Muscle layer of colon (tissue), 2 donors: ENCODE measurements around the gene URB1.
"Not testable (repeated sequence)": the region's sequence is repeated elsewhere in the genome, so short reads cannot be mapped to it uniquely, and the experiment has no call there.

Experiments used
- H3K27ac ChIP-seq: one replicate; pipeline ENCODE4 v1.7.0; 2013; ENCODE audit warnings: low read depth, mild to moderate bottlenecking, low read length, moderate library complexity
- H3K27me3 ChIP-seq, 2 donors: one replicate each; pipeline ENCODE4 v1.7.0; 2013; ENCODE audit warnings: low read length in 2 of 2, mild to moderate bottlenecking in 2 of 2; ENCODE audit not compliant: insufficient read depth in 2 of 2, control insufficient read depth in 1 of 2
- H3K36me3 ChIP-seq: one replicate; pipeline ENCODE4 v1.7.0; 2013; ENCODE audit warnings: mild to moderate bottlenecking, low read length; ENCODE audit not compliant: insufficient read depth
- H3K4me1 ChIP-seq: one replicate; pipeline ENCODE4 v1.7.0; 2013; ENCODE audit warnings: mild to moderate bottlenecking, low read length; ENCODE audit not compliant: insufficient read depth
- H3K4me3 ChIP-seq, 2 donors: one replicate each; pipeline ENCODE4 v1.7.0; 2013; ENCODE audit warnings: low read length in 2 of 2, low read depth in 1 of 2, mild to moderate bottlenecking in 1 of 2, moderate library complexity in 1 of 2
- H3K9ac ChIP-seq: one replicate; pipeline ENCODE4 v1.7.0; 2013; ENCODE audit warnings: low read length
- H3K9me3 ChIP-seq: one replicate; pipeline ENCODE4 v1.7.0; 2013; ENCODE audit warnings: mild to moderate bottlenecking, low read length
- donor health status: abdominal sarcoma.
- donor health status: Adenocarcinoma of cecum.

URB1 gene

DNA sequence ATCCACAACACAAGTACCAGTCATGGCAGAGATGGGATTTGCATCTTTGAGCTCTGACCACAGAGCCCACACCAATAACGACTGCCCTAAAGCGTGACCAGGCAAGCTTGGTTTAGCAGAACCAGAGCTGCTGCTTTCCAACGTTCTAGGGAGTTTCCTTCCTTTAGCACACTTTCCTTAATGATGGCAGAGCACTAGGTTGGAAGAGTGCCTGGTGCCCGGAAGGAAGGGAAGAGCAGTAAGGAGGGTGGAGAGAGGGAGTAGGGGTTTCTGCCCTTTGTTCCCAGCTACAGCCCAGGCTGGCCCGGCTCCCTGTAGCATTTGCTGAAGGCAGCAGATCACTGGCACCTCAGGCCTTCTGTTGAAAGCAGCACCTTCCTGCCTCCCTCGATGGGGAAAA, 13.6 kb upstream of the URB1 start:
- no peaks in the 10 kb centered on the region for H3K27me3 ChIP-seq
- H3K9me3 ChIP-seq: no peaks in the 10 kb centered on the region
- H3K36me3 ChIP-seq: no peaks in the 10 kb centered on the region
- H3K4me3 ChIP-seq: no peak overlapping the region
- peaks cover 10% of the 10 kb centered on the region for H3K4me1 ChIP-seq
- H3K27ac ChIP-seq: no peak overlapping the region
- H3K9ac ChIP-seq: no peak overlapping the region

DNA sequence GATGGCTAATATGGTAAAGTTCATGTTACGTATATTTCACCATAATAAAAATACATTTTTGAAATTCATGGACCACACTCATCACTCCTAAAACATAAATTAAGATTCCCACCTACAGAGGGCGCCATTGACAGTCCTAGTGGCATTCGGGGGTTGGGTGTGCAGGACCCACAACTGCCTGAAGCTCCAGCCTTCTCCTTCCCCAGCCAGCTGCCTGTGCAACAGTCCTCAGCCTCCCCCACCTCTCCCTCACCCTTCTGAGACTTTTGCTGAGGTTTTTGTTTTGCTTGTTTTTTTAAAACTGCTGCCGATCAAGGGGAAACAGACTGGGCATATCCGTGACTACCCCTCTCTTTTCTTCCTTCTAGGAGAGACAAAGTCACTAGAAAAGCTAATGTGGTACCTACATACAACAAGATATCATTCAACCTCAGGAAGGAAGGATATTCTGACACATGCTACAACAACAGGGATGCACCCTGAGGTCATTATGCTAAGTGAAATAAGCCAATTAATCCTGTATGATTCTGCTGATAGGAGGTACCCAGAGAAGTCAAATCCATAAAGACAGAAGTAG, 10.5 kb upstream of the URB1 start:
- Histone ChIP-seq H3K9ac (no peak overlapping the region), H3K4me1 (no peaks in the 10 kb centered on the region), H3K9me3 (no peaks in the 10 kb centered on the region), H3K4me3 (no peak overlapping the region), H3K36me3 (no peaks in the 10 kb centered on the region), H3K27ac (no peak overlapping the region), H3K27me3 (no peaks in the 10 kb centered on the region)

DNA sequence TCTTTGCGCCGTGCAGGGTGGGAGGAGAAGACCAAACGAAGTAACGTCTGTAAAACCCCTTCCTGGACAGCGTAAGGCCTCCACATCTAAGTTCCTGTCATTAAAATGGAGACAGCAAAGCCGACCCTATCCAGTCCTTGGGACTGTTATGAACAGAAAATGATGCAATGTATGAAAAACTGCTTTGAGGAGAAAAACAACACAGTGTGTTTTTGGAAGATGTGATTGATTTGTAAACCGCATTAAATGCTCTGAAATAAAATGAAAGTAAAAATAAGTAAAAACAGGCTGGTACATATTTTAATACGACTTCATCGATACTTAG, 827 bp upstream of the URB1 start:
- Histone ChIP-seq H3K4me3 (peak overlapping the region; percentile 73 to 96), H3K9ac (no peak overlapping the region), H3K9me3 (no peaks in the 10 kb centered on the region), H3K36me3 (no peaks in the 10 kb centered on the region), H3K4me1 (peaks cover 16% of the 10 kb centered on the region), H3K27me3 (no peaks in the 10 kb centered on the region), H3K27ac (no peak overlapping the region)

GRCh38 chr21:32392299-32392879, 423 bp downstream of the URB1 start:
- peak overlapping the region; percentile 73 to 96 for H3K4me3 ChIP-seq
- no peaks in the 10 kb centered on the region for H3K27me3 ChIP-seq
- peaks cover 16% of the 10 kb centered on the region for H3K4me1 ChIP-seq
- peaks cover 5% of the 10 kb centered on the region for H3K36me3 ChIP-seq
- no peaks in the 10 kb centered on the region for H3K9me3 ChIP-seq
- H3K27ac ChIP-seq: no peak overlapping the region
- peak overlapping the region; percentile 41 for H3K9ac ChIP-seq

- Histone ChIP-seq H3K27me3 (no peaks in the 10 kb centered on the region), H3K27ac (no peak overlapping the region), H3K4me3 (peak overlapping the region; percentile 73 to 96), H3K9me3 (no peaks in the 10 kb centered on the region), H3K4me1 (peaks cover 16% of the 10 kb centered on the region), H3K36me3 (peaks cover 5% of the 10 kb centered on the region), H3K9ac (peak overlapping the region; percentile 41)
Measured at GRCh38 chr21:32391755-32392154, 1.1 kb downstream of the URB1 start.

DNA sequence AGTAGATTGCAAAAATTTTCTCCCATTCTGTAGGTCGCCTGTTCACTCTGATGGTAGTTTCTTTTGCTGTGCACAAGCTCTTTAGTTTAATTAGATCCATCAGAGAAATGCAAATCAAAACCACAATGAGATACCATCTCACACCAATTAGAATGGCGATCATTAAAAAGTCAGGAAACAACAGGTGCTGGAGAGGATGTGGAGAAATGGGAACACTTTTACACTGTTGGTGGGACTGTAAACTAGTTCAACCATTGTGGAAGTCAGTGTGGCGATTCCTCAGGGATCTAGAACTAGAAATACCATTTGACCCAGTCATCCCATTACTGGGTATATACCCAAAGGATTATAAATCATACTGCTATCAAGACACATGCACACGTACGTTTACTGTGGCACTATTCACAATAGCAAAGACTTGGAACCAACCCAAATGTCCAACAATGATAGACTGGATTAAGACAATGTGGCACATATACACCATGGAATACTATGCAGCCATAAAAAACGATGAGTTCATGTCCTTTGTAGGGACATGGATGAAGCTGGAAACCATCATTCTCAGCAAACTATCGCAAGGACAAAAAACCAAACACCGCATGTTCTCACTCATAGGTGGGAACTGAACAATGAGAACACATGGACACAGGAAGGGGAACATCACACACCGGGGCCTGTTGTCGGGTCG, 2.1 kb downstream of the URB1 start:
- not testable (repeated sequence) for H3K36me3 ChIP-seq, H3K9ac ChIP-seq, H3K9me3 ChIP-seq, H3K4me3 ChIP-seq, H3K27me3 ChIP-seq, H3K27ac ChIP-seq
- H3K4me1 ChIP-seq: peaks cover 16% of the 10 kb centered on the region

DNA sequence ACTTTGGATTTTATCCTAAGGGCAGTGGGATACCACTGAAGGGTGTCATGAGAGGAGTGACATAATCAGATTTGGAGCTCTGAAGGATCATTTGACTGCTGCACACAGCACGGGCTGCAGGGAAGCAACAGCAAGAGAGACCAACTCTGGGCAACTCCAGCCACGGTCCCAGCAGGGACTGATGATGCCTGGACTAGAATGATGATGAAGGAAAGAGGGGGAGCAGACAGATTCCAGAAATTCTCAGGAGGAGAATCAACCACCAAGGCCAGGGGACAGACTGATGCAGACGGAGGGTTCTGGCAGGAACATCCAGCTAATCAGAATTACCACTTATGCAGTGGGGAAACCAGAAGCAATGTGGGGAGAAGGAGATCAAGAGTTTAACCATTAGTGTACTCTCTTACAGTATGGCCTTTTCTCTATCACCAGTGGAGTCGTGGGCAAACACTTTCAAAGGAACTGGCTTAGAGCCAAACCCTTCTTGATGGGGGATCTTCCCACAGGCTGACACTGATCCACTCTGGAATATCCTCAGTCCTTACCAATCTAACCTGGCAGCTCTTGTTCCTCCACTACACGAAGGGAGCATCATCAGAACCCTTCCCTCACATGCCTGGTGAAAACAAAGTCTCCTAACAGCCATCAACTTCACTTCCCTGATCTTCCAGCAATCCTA, 3.3 kb downstream of the URB1 start:
- H3K4me3 ChIP-seq: no peak overlapping the region
- H3K27me3 ChIP-seq: no peaks in the 10 kb centered on the region
- peaks cover 6% of the 10 kb centered on the region for H3K36me3 ChIP-seq
- H3K27ac ChIP-seq: no peak overlapping the region
- peaks cover 16% of the 10 kb centered on the region for H3K4me1 ChIP-seq
- no peak overlapping the region for H3K9ac ChIP-seq
- no peaks in the 10 kb centered on the region for H3K9me3 ChIP-seq

DNA sequence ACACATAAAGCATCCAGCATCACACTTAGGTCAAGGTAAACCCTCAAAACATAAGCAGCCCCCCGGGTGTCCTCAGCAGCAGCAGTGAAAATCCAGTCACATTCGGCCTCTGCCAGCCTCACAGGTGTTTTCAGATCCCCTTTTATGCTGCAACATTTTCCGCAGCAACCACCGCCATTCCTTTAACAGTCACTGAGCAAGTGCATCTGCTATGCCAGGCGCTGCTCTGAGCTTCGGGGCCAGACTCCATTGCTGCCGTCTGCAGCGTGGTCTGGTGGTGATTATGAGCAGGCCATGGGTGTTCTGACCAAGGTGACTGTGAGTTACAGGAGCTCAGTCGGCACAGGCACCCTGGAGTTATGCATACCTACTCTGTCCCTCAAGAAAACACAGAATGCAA, 4.5 kb downstream of the URB1 start:
- Histone ChIP-seq H3K27ac (no peak overlapping the region), H3K4me1 (peaks cover 13% of the 10 kb centered on the region), H3K9ac (no peak overlapping the region), H3K27me3 (no peaks in the 10 kb centered on the region), H3K36me3 (peaks cover 17% of the 10 kb centered on the region), H3K4me3 (no peak overlapping the region), H3K9me3 (no peaks in the 10 kb centered on the region)

DNA sequence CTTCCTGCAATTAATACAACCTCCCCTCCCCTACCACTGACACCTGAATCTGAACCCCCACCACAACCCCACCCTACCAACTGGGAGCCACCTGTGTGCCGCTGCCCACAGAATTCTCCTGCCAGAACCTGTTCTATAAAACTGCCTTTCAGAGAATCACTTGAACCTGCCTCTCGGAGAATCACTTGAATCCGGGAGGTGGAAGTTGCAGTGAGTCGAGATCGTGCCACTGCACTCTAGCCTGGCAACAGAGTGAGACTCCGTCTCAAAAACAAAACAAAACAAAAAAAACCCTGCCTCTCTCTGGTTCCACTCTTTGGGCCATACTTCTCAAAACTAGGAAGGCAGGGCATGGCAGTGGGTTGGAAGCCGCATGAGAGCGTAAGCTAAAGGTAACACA, 5.7 kb downstream of the URB1 start:
- no peak overlapping the region for H3K4me3 ChIP-seq
- no peak overlapping the region for H3K9ac ChIP-seq
- H3K36me3 ChIP-seq: peaks cover 29% of the 10 kb centered on the region
- H3K9me3 ChIP-seq: no peaks in the 10 kb centered on the region
- H3K27me3 ChIP-seq: no peaks in the 10 kb centered on the region
- peaks cover 10% of the 10 kb centered on the region for H3K4me1 ChIP-seq
- H3K27ac ChIP-seq: no peak overlapping the region

DNA sequence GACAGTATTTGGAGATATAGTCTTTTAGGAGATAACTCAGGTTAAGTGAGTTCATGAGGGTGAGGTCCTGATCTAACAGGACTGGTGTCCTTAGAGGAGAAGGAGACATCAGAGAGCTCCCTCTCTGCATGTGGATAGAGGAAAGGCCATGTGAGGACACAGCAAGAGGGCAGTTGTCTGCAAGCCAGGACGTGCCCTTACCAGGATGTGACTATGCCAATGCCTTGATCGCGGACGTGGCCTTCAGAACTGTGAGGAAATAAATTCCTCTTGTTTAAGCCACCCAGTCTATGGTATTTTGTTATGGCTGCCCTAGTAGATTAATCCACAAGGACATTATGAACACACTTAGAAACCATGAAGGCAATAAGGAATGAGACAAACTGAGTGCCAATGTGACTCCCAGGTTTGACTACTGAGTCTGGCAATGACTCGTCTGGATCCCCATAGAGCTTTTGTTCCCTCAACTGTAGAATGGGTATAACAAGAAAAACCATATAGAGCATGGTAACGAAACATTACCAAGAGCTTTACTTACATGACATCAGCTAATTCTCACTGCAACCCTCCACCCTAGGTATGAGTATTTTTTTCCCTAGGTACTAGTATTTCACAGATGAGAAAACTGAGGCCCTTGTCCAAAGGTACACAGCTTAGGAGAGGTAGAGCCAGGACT, 6.5 kb downstream of the URB1 start:
- peaks cover 2% of the 10 kb centered on the region for H3K4me1 ChIP-seq
- no peaks in the 10 kb centered on the region for H3K9me3 ChIP-seq
- H3K4me3 ChIP-seq: no peak overlapping the region
- peaks cover 29% of the 10 kb centered on the region for H3K36me3 ChIP-seq
- H3K27me3 ChIP-seq: no peaks in the 10 kb centered on the region
- no peak overlapping the region for H3K9ac ChIP-seq
- no peak overlapping the region for H3K27ac ChIP-seq

DNA sequence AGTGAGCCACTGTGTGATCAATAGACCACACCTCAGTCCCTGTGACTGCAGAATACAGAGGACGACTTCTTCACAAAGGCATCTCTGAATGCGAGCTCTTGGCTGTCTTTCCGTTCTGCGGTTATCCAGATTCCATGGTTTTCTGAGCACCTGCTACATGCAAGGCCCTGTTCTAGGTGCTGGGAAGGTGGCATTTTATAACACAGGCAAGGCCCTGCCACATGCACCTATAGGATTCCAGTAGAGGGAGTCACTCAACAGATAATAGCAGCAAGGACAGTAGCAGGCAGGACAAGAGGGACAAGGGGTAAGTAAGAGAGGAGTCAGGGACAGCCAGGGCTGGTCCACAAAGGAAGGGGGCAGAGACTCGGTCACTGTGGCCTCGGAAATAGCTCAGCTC, 9.0 kb downstream of the URB1 start:
- Histone ChIP-seq H3K36me3 (peaks cover 29% of the 10 kb centered on the region), H3K27me3 (no peaks in the 10 kb centered on the region), H3K4me1 (no peaks in the 10 kb centered on the region), H3K9me3 (no peaks in the 10 kb centered on the region), H3K27ac (no peak overlapping the region), H3K9ac (no peak overlapping the region), H3K4me3 (no peak overlapping the region)
